HEK293 (cell line): ENCODE data around the gene SKP2.

Experiments used
- CTCF ChIA-PET: fragments of 350-600 bp; formaldehyde crosslinking; extraction: SDS; loops from one replicate; lab custom pipeline; 2021; ENCODE audit warnings: antibody characterized with exemption; lab: Yijun Ruan, JAX
- POLR2A ChIA-PET: fragments of 300-600 bp; formaldehyde crosslinking; extraction: SDS; loops from one replicate; lab custom pipeline; 2020; ENCODE audit warnings: antibody characterized with exemption, inconsistent platforms; lab: Yijun Ruan, JAX
- H3K27ac ChIP-seq: fragments of 200-500 bp; sonication (Bioruptor generic); 2 replicates; pipeline ENCODE4 v1.5.1; 2014; ENCODE audit warnings: low read depth, low read length, control low read depth, inconsistent platforms; ENCODE audit errors: extremely low read depth
- H3K36me3 ChIP-seq, 2 experiments: fragments of 200-500 bp in 1 of 2; sonication (Bioruptor generic) in 1 of 2; 1 replicate in 1 of 2; 2 replicates in 1 of 2; pipeline ENCODE4 v1.5.1; 2014 to 2017; ENCODE audit warnings: inconsistent platforms in 2 of 2, low read length in 2 of 2; ENCODE audit not compliant: control insufficient read depth in 2 of 2, insufficient read depth in 1 of 2
- H3K4me1 ChIP-seq: fragments of 200-500 bp; sonication (Bioruptor generic); 2 replicates; pipeline ENCODE4 v1.5.1; 2014; ENCODE audit warnings: mild to moderate bottlenecking, low read length, inconsistent platforms; ENCODE audit not compliant: control insufficient read depth, insufficient read depth
- H3K4me3 ChIP-seq: 2 replicates; pipeline ENCODE4 v1.5.1; 2011; ENCODE audit warnings: low read depth, mild to moderate bottlenecking, control low read depth, low read length, moderate library complexity
- H3K9me3 ChIP-seq: fragments of 200-500 bp; sonication (Bioruptor generic); 2 replicates; pipeline ENCODE4 v1.5.1; 2014; ENCODE audit warnings: low read depth, low read length, inconsistent platforms; ENCODE audit not compliant: control insufficient read depth, insufficient read depth
- BCL11A ChIP-seq: fragments of 450-650 bp; formaldehyde crosslinking; IDR thresholded peaks from 2 replicates; pipeline ENCODE4 v1.5.1; 2016; ENCODE audit warnings: low read depth, missing biosample characterization, missing genetic modification characterization
- IKZF3 ChIP-seq: fragments of 450-650 bp; IDR thresholded peaks from 2 replicates; pipeline ENCODE4 v1.5.0; 2018; ENCODE audit warnings: missing biosample characterization, mild to moderate bottlenecking, missing genetic modification characterization, moderate library complexity
- KLF1 ChIP-seq: fragments of 450-650 bp; formaldehyde crosslinking; IDR thresholded peaks from 2 replicates; pipeline ENCODE4 v1.5.1; 2016; ENCODE audit warnings: missing biosample characterization, missing genetic modification characterization
- MZF1 ChIP-seq: fragments of 450-650 bp; formaldehyde crosslinking; IDR thresholded peaks from 2 replicates; pipeline ENCODE4 v1.5.1; 2017; ENCODE audit warnings: missing biosample characterization, missing genetic modification characterization, borderline replicate concordance
- TRIM28 ChIP-seq: IDR thresholded peaks from 2 replicates; pipeline ENCODE4 v1.6.1; 2011; ENCODE audit warnings: low read length, control low read depth, borderline replicate concordance
- YY1 ChIP-seq: fragments of 450-650 bp; formaldehyde crosslinking; IDR thresholded peaks from 2 replicates; pipeline ENCODE4 v1.5.1; 2018; ENCODE audit warnings: missing biosample characterization, missing genetic modification characterization
- ZFP3 ChIP-seq: fragments of 450-650 bp; formaldehyde crosslinking; IDR thresholded peaks from 2 replicates; pipeline ENCODE4 v1.5.1; 2016; ENCODE audit warnings: low read depth, missing biosample characterization, missing genetic modification characterization
- ZFP69B ChIP-seq: fragments of 450-650 bp; formaldehyde crosslinking; IDR thresholded peaks from 2 replicates; pipeline ENCODE4 v1.5.1; 2016; ENCODE audit warnings: missing biosample characterization, missing genetic modification characterization
- ZNF132 ChIP-seq: fragments of 450-650 bp; formaldehyde crosslinking; IDR thresholded peaks from 2 replicates; pipeline ENCODE4 v1.5.1; 2017; ENCODE audit warnings: missing biosample characterization, missing genetic modification characterization, borderline replicate concordance
- ZNF140 ChIP-seq: fragments of 450-650 bp; formaldehyde crosslinking; IDR thresholded peaks from 2 replicates; pipeline ENCODE4 v1.5.1; 2016; ENCODE audit warnings: missing biosample characterization, missing genetic modification characterization
- ZNF174 ChIP-seq: fragments of 450-650 bp; formaldehyde crosslinking; IDR thresholded peaks from 2 replicates; pipeline ENCODE4 v1.5.0; 2017; ENCODE audit warnings: missing biosample characterization, mild to moderate bottlenecking, missing genetic modification characterization
- ZNF221 ChIP-seq: fragments of 450-650 bp; formaldehyde crosslinking; IDR thresholded peaks from 2 replicates; pipeline ENCODE4 v1.5.1; 2017; ENCODE audit warnings: missing biosample characterization, missing genetic modification characterization, borderline replicate concordance
- ZNF37A ChIP-seq: fragments of 450-650 bp; IDR thresholded peaks from 2 replicates; pipeline ENCODE4 v1.5.1; 2018; ENCODE audit warnings: missing biosample characterization, missing genetic modification characterization
- ZNF394 ChIP-seq: fragments of 450-650 bp; formaldehyde crosslinking; IDR thresholded peaks from 2 replicates; pipeline ENCODE4 v1.5.1; 2016; ENCODE audit warnings: missing biosample characterization, missing genetic modification characterization, mild to moderate bottlenecking, moderate library complexity, borderline replicate concordance
- ZNF473 ChIP-seq: fragments of 450-650 bp; formaldehyde crosslinking; IDR thresholded peaks from 2 replicates; pipeline ENCODE4 v1.5.1; 2017; ENCODE audit warnings: missing biosample characterization, missing genetic modification characterization
- ZNF48 ChIP-seq: fragments of 450-650 bp; formaldehyde crosslinking; IDR thresholded peaks from 2 replicates; pipeline ENCODE4 v1.5.1; 2016; ENCODE audit warnings: missing biosample characterization, missing genetic modification characterization
- ZNF623 ChIP-seq: fragments of 450-650 bp; formaldehyde crosslinking; IDR thresholded peaks from 2 replicates; pipeline ENCODE4 v1.5.1; 2016; ENCODE audit warnings: missing biosample characterization, missing genetic modification characterization
- ZNF654 ChIP-seq: fragments of 450-650 bp; formaldehyde crosslinking; IDR thresholded peaks from 2 replicates; pipeline ENCODE4 v1.5.1; 2016; ENCODE audit warnings: low read depth, missing biosample characterization, missing genetic modification characterization
- ZSCAN30 ChIP-seq: fragments of 450-650 bp; IDR thresholded peaks from 2 replicates; pipeline ENCODE4 v1.5.1; 2018; ENCODE audit warnings: missing biosample characterization, mild to moderate bottlenecking, missing genetic modification characterization, moderate library complexity
- TF ChIP-seq, protein P1 (sequence below): fragments of 450-650 bp; formaldehyde crosslinking; IDR thresholded peaks from 2 replicates; pipeline ENCODE4 v1.5.1; 2016; ENCODE audit warnings: missing biosample characterization, missing genetic modification characterization, borderline replicate concordance
- TF ChIP-seq, protein P2 (sequence below): fragments of 450-650 bp; formaldehyde crosslinking; IDR thresholded peaks from 2 replicates; pipeline ENCODE4 v1.5.0; 2017; ENCODE audit warnings: missing biosample characterization, missing genetic modification characterization, borderline replicate concordance
- TF ChIP-seq, protein P3 (sequence below): fragments of 450-650 bp; formaldehyde crosslinking; IDR thresholded peaks from 2 replicates; pipeline ENCODE4 v1.5.1; 2016; ENCODE audit warnings: missing biosample characterization, missing genetic modification characterization
- TF ChIP-seq, protein P4 (sequence below): fragments of 450-650 bp; formaldehyde crosslinking; IDR thresholded peaks from 2 replicates; pipeline ENCODE4 v1.5.1; 2017; ENCODE audit warnings: missing biosample characterization, missing genetic modification characterization
- TF ChIP-seq, protein P5 (sequence below): fragments of 450-650 bp; formaldehyde crosslinking; IDR thresholded peaks from 2 replicates; pipeline ENCODE4 v1.5.1; 2016; ENCODE audit warnings: missing biosample characterization, missing genetic modification characterization

SKP2 gene

DNA sequence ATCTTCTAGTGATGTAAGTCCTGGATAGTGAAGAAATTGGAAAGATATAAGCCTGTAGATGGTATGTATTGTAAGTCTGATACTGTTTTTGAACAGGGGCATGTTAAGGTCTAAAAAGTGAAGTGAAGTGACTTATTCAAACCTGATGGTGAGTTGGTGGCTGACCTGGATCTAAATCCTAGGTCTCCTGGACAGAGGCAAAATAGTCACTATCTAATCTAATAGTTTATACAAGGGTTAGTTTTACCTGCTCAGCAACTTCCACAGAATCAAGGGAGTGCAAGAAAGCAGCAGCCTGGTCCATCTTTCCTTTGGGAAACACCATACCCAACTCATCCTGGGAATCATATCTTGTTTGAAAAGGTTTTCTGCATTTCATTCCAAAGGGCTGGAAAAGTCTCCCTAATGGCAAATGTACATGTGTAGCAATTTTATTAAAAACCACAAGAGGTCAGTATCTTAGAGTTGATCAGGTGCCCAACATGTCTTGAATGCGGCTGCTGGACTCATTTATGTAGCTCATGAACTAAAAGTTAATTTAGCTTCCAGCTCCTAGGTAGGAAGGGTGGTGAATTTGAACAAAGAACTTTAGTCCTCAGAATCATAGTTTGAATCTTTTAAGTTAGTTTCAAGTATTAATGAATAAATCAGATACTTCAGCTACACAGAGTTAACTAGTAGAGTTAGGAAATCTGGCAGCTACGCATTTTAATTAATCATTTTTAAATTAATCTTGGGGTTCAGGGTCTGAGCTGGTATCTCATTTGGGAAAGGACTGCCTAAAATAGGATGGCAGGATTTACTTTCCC, 26.0 kb downstream of the SKP2 start (continued):
- TF ChIP-seq, protein P1, sequence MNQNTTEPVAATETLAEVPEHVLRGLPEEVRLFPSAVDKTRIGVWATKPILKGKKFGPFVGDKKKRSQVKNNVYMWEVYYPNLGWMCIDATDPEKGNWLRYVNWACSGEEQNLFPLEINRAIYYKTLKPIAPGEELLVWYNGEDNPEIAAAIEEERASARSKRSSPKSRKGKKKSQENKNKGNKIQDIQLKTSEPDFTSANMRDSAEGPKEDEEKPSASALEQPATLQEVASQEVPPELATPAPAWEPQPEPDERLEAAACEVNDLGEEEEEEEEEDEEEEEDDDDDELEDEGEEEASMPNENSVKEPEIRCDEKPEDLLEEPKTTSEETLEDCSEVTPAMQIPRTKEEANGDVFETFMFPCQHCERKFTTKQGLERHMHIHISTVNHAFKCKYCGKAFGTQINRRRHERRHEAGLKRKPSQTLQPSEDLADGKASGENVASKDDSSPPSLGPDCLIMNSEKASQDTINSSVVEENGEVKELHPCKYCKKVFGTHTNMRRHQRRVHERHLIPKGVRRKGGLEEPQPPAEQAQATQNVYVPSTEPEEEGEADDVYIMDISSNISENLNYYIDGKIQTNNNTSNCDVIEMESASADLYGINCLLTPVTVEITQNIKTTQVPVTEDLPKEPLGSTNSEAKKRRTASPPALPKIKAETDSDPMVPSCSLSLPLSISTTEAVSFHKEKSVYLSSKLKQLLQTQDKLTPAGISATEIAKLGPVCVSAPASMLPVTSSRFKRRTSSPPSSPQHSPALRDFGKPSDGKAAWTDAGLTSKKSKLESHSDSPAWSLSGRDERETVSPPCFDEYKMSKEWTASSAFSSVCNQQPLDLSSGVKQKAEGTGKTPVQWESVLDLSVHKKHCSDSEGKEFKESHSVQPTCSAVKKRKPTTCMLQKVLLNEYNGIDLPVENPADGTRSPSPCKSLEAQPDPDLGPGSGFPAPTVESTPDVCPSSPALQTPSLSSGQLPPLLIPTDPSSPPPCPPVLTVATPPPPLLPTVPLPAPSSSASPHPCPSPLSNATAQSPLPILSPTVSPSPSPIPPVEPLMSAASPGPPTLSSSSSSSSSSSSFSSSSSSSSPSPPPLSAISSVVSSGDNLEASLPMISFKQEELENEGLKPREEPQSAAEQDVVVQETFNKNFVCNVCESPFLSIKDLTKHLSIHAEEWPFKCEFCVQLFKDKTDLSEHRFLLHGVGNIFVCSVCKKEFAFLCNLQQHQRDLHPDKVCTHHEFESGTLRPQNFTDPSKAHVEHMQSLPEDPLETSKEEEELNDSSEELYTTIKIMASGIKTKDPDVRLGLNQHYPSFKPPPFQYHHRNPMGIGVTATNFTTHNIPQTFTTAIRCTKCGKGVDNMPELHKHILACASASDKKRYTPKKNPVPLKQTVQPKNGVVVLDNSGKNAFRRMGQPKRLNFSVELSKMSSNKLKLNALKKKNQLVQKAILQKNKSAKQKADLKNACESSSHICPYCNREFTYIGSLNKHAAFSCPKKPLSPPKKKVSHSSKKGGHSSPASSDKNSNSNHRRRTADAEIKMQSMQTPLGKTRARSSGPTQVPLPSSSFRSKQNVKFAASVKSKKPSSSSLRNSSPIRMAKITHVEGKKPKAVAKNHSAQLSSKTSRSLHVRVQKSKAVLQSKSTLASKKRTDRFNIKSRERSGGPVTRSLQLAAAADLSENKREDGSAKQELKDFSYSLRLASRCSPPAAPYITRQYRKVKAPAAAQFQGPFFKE (tag by site-specific recombination) = no peak
- no peak for TF ChIP-seq ZNF394 (tag by site-specific recombination)
- no peak for TF ChIP-seq ZNF623 (tag by site-specific recombination)
- TF ChIP-seq, protein P2, sequence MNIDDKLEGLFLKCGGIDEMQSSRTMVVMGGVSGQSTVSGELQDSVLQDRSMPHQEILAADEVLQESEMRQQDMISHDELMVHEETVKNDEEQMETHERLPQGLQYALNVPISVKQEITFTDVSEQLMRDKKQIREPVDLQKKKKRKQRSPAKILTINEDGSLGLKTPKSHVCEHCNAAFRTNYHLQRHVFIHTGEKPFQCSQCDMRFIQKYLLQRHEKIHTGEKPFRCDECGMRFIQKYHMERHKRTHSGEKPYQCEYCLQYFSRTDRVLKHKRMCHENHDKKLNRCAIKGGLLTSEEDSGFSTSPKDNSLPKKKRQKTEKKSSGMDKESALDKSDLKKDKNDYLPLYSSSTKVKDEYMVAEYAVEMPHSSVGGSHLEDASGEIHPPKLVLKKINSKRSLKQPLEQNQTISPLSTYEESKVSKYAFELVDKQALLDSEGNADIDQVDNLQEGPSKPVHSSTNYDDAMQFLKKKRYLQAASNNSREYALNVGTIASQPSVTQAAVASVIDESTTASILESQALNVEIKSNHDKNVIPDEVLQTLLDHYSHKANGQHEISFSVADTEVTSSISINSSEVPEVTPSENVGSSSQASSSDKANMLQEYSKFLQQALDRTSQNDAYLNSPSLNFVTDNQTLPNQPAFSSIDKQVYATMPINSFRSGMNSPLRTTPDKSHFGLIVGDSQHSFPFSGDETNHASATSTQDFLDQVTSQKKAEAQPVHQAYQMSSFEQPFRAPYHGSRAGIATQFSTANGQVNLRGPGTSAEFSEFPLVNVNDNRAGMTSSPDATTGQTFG (tag by site-specific recombination) = no peak
- TF ChIP-seq ZFP3 (tag by site-specific recombination) = no peak
- no peak for TF ChIP-seq ZNF48 (tag by site-specific recombination)
- no peak for TF ChIP-seq ZNF221 (tag by site-specific recombination)
- TF ChIP-seq, protein P3, sequence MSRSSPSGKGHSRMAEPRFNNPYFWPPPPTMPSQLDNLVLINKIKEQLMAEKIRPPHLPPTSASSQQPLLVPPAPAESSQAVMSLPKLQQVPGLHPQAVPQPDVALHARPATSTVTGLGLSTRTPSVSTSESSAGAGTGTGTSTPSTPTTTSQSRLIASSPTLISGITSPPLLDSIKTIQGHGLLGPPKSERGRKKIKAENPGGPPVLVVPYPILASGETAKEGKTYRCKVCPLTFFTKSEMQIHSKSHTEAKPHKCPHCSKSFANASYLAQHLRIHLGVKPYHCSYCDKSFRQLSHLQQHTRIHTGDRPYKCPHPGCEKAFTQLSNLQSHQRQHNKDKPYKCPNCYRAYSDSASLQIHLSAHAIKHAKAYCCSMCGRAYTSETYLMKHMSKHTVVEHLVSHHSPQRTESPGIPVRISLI (tag by site-specific recombination) = no peak
- TF ChIP-seq ZNF654 (tag by site-specific recombination) = peak; percentile 70
- TF ChIP-seq ZNF174 (tag by site-specific recombination) = no peak
- peak; percentile 77 for TF ChIP-seq ZSCAN30 (tag by site-specific recombination)
- TF ChIP-seq ZNF473 = no peak
- TF ChIP-seq IKZF3 (tag by site-specific recombination) = no peak
- no peak for TF ChIP-seq ZFP69B
- TF ChIP-seq BCL11A (tag by site-specific recombination) = no peak
- TF ChIP-seq TRIM28 = no peak
- no peak for TF ChIP-seq MZF1 (tag by site-specific recombination)

DNA sequence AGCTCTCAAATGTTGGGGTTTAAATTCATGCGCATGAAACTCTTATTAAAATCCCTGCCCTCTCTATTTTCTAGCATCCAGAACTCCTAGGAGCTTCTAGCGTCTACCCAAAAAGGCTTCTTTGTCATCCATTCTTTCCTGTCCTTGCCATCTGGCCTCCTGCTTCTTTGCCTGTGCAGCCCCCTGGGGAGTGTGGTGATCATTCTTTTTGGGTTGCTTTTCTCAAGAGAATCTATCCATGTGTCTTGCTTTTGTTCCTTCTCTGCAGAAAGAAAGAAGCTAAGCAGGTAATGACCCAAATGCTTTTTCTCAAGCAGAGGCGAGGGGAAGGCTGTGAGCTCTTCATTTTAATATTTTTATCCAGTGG, 26.6 kb downstream of the SKP2 start:
- Histone ChIP-seq H3K36me3 (peaks cover 81 to 86% of the 10 kb centered on the region in 2 experiments), H3K9me3 (no peaks in the 10 kb centered on the region)
- CTCF ChIA-PET = interaction anchor here (0.7 to 3.1 kb wide), 29 partner anchors 12 to 517 kb away, joined by 3 to 38 read pairs (median 6); partner anchors contain the start of genes LMBRD2, NADK2 and RANBP3L
- TF ChIP-seq KLF1 (tag by site-specific recombination) (no peak), ZNF37A (no peak), ZNF140 (tag by site-specific recombination) (no peak), ZNF132 (tag by site-specific recombination) (no peak), YY1 (tag by site-specific recombination) (no peak)
- TF ChIP-seq, protein P4, sequence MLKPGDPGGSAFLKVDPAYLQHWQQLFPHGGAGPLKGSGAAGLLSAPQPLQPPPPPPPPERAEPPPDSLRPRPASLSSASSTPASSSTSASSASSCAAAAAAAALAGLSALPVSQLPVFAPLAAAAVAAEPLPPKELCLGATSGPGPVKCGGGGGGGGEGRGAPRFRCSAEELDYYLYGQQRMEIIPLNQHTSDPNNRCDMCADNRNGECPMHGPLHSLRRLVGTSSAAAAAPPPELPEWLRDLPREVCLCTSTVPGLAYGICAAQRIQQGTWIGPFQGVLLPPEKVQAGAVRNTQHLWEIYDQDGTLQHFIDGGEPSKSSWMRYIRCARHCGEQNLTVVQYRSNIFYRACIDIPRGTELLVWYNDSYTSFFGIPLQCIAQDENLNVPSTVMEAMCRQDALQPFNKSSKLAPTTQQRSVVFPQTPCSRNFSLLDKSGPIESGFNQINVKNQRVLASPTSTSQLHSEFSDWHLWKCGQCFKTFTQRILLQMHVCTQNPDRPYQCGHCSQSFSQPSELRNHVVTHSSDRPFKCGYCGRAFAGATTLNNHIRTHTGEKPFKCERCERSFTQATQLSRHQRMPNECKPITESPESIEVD (tag by site-specific recombination) = no peak
- TF ChIP-seq, protein P5, sequence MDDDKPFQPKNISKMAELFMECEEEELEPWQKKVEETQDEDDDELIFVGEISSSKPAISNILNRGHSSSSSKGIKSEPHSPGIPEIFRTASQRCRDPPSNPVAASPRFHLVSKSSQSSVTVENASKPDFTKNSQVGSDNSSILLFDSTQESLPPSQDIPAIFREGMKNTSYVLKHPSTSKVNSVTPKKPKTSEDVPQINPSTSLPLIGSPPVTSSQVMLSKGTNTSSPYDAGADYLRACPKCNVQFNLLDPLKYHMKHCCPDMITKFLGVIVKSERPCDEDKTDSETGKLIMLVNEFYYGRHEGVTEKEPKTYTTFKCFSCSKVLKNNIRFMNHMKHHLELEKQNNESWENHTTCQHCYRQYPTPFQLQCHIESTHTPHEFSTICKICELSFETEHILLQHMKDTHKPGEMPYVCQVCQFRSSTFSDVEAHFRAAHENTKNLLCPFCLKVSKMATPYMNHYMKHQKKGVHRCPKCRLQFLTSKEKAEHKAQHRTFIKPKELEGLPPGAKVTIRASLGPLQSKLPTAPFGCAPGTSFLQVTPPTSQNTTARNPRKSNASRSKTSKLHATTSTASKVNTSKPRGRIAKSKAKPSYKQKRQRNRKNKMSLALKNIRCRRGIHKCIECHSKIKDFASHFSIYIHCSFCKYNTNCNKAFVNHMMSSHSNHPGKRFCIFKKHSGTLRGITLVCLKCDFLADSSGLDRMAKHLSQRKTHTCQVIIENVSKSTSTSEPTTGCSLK (tag by site-specific recombination) = no peak

More for the DNA sequence above, 26.6 kb downstream of the SKP2 start:
- no peak overlapping the region for H3K27ac ChIP-seq
- H3K4me3 ChIP-seq = no peak overlapping the region
- H3K4me1 ChIP-seq = no peaks in the 10 kb centered on the region
- POLR2A ChIA-PET = no interaction called here
